ENCODE measurements around the gene PASK.

GRCh38 chr2:241151934-241152660 is 2.8 kb upstream of the PASK start:
- TF ChIP-seq POLR2A (IDR thresholded peaks at IDR 0.05) = no peak
- TF ChIP-seq POLR2AphosphoS5 (IDR thresholded peaks at IDR 0.05) = no peak
- no peak for TF ChIP-seq CTCF (IDR thresholded peaks at IDR 0.05)
- no peak for TF ChIP-seq EP300 (IDR thresholded peaks at IDR 0.05)
